Thyroid gland (tissue), 4 donors: Measurements from ENCODE around the gene EGLN3. TPM values are rescaled to one million over a fixed set of nuclear protein-coding genes. Genes with fewer than 3 reads are reported as not detected.

ENCODE experiments used
- DNase-seq, 2 donors: peaks; one replicate each; pipeline ENCODE4 v3.0.0-alpha.2; 2019
- H3K27ac ChIP-seq, 3 donors: fragments of 200-600 bp; sonication (generic); 1 replicate in 2 of 3; 2 replicates in 1 of 3; pipeline ENCODE4 v1.5.1; 2016 to 2019; ENCODE audit warnings: mild to moderate bottlenecking in 1 of 3, moderate library complexity in 1 of 3
- H3K27me3 ChIP-seq: fragments of 200-600 bp; sonication (generic); one replicate; pipeline ENCODE4 v1.5.1; 2019
- H3K36me3 ChIP-seq, 2 donors: fragments of 200-600 bp; sonication (generic); one replicate each; pipeline ENCODE4 v1.5.1; 2016 to 2019
- H3K4me1 ChIP-seq, 2 donors: fragments of 200-600 bp; sonication (generic); one replicate each; pipeline ENCODE4 v1.5.1; 2017 to 2019
- H3K4me3 ChIP-seq, 3 donors: fragments of 200-600 bp; sonication (generic); replicated peaks in 1 of 3; 1 replicate in 2 of 3; 2 replicates in 1 of 3; pipeline ENCODE4 v1.5.1; 2016; ENCODE audit warnings: mild to moderate bottlenecking in 1 of 3
- H3K9me3 ChIP-seq: fragments of 200-600 bp; sonication (generic); one replicate; pipeline ENCODE4 v1.5.1; 2017
- CTCF ChIP-seq, 6 experiments: fragments of 200-600 bp in 3 of 6; fragments of 450-650 bp in 3 of 6; sonication (generic) in 3 of 6; IDR thresholded peaks; one replicate each; pipeline ENCODE4 v1.5.1; 2016 to 2019; ENCODE audit warnings: antibody characterized with exemption in 6 of 6, mild to moderate bottlenecking in 2 of 6, inconsistent platforms in 1 of 6, moderate library complexity in 1 of 6
- POLR2A ChIP-seq, 2 donors: fragments of 450-650 bp; IDR thresholded peaks; one replicate each; pipeline ENCODE4 v1.6.1; 2017; ENCODE audit warnings: antibody characterized with exemption in 2 of 2, mild to moderate bottlenecking in 2 of 2, moderate library complexity in 1 of 2
- WGBS, 2 donors: methylation state at CpG; one replicate each; pipeline ENCODE4 v1.1.5; 2017; 5-methylcytosine and 5-hydroxymethylcytosine counted together
- intact Hi-C: fragments of 100-400 bp; cut with DNase I; formaldehyde crosslinking; loops from one replicate; pipeline ENCODE4 v1.15.1; 2023
- total RNA-seq, 4 donors: library from RNA; depleted of rRNA; stranded (reverse); fragments of >200 nt; gene quantifications; one replicate each; pipeline ENCODE4 v1.2.3, GENCODE V29; 2016

EGLN3 gene
- total RNA-seq, 4 donors from 2014 or later, result 8.8 to 11.5 (median 10.2) TPM

GRCh38 chr14:33901426-33902155 is 49.3 kb downstream of the EGLN3 start:
- no peaks in the 10 kb centered on the region for H3K36me3 ChIP-seq
- TF ChIP-seq CTCF (IDR thresholded peaks at IDR 0.05), result no peak
- no peaks in the 10 kb centered on the region for H3K27me3 ChIP-seq
- H3K9me3 ChIP-seq, result no peaks in the 10 kb centered on the region
- intact Hi-C loops, result no loop called here
- DNase-seq, result no peak
- no peak overlapping the region for H3K27ac ChIP-seq
- no peaks in the 10 kb centered on the region for H3K4me1 ChIP-seq
- no peak overlapping the region for H3K4me3 ChIP-seq

- H3K36me3 ChIP-seq, result no peaks in the 10 kb centered on the region
- H3K27ac ChIP-seq, result no peak overlapping the region
- DNase-seq, result no peak
- H3K4me3 ChIP-seq, result no peak overlapping the region
- H3K9me3 ChIP-seq, result no peaks in the 10 kb centered on the region
- H3K27me3 ChIP-seq, result no peaks in the 10 kb centered on the region
- 70 to 85% methylated on average over 3 to 4 of the region's 4 CpGs for WGBS, 2 donors
- no peak for TF ChIP-seq POLR2A (IDR thresholded peaks at IDR 0.05)
- TF ChIP-seq CTCF (IDR thresholded peaks at IDR 0.05), result no peak
- no peaks in the 10 kb centered on the region for H3K4me1 ChIP-seq
- intact Hi-C loops, result no loop called here
Measured at GRCh38 chr14:33900706-33901105, 50.2 kb downstream of the EGLN3 start.

GRCh38 chr14:33899723-33900341 is 51.0 kb downstream of the EGLN3 start:
- no peaks in the 10 kb centered on the region for H3K27me3 ChIP-seq
- WGBS, 2 donors, result 78 to 95% methylated on average over 3 of the region's 3 CpGs
- H3K27ac ChIP-seq, result no peak overlapping the region
- no peak overlapping the region for H3K4me3 ChIP-seq
- H3K9me3 ChIP-seq, result no peaks in the 10 kb centered on the region
- intact Hi-C loops, result no loop called here
- no peaks in the 10 kb centered on the region for H3K36me3 ChIP-seq
- DNase-seq, result no peak
- TF ChIP-seq CTCF (IDR thresholded peaks at IDR 0.05) (no peak), POLR2A (IDR thresholded peaks at IDR 0.05) (no peak)
- H3K4me1 ChIP-seq, result no peaks in the 10 kb centered on the region

GRCh38 chr14:33897878-33898535 is 52.9 kb downstream of the EGLN3 start:
- no peak overlapping the region for H3K27ac ChIP-seq

GRCh38 chr14:33897382-33897781 is 53.5 kb downstream of the EGLN3 start:
- Histone ChIP-seq H3K27me3 (no peaks in the 10 kb centered on the region), H3K4me3 (no peak overlapping the region), H3K4me1 (no peaks in the 10 kb centered on the region), H3K36me3 (no peaks in the 10 kb centered on the region), H3K9me3 (no peaks in the 10 kb centered on the region), H3K27ac (no peak overlapping the region)
- no peak for DNase-seq
- intact Hi-C loops, result no loop called here
- WGBS, 2 donors, result 84 to 96% methylated on average over 2 of the region's 2 CpGs
- TF ChIP-seq POLR2A (IDR thresholded peaks at IDR 0.05) (no peak), CTCF (IDR thresholded peaks at IDR 0.05) (no peak)

More at GRCh38 chr14:33897878-33898535, 52.9 kb downstream of the EGLN3 start:
- Histone ChIP-seq H3K36me3 (no peaks in the 10 kb centered on the region), H3K4me3 (no peak overlapping the region), H3K27me3 (no peaks in the 10 kb centered on the region), H3K9me3 (no peaks in the 10 kb centered on the region), H3K4me1 (no peaks in the 10 kb centered on the region)
- intact Hi-C loops, result no loop called here
- whole genome bisulfite sequencing, 2 donors, result 42 to 45% methylated on average over 3 of the region's 3 CpGs
- no peak for DNase-seq
- no peak for TF ChIP-seq POLR2A (IDR thresholded peaks at IDR 0.05)
